Astrocyte of the spinal cord (primary cell): ENCODE measurements around the gene MRM1.
A peak's percentile ranks its signal among the peaks of the same experiment; 100 is the strongest.

Experiments
- DNase-seq: peaks from one replicate; pipeline ENCODE4 v3.0.0; 2011; ENCODE audit warnings: low read depth, low spot score
- H3K4me3 ChIP-seq: 2 replicates; pipeline ENCODE4 v1.5.1; 2011; ENCODE audit warnings: low read depth, mild to moderate bottlenecking, low read length, moderate library complexity
- CTCF ChIP-seq: IDR thresholded peaks from 2 replicates; pipeline ENCODE4 v1.5.1; 2012; ENCODE audit warnings: low read depth, mild to moderate bottlenecking, low read length, inconsistent platforms
- in situ Hi-C: cut with HindIII; loops from 2 replicates; pipeline ENCODE4 v1.10.0; 2017; ENCODE audit warnings: low sequenced_read_pairs

MRM1 gene

GRCh38 chr17:36628576-36628975 is 27.2 kb downstream of the MRM1 start:
- in situ Hi-C loops = no loop called here
- no peak for TF ChIP-seq CTCF
- no peak for DNase-seq
- H3K4me3 ChIP-seq = no peak overlapping the region

- in situ Hi-C loops = no loop called here
- peak; percentile 51 for DNase-seq
- H3K4me3 ChIP-seq = no peak overlapping the region
- TF ChIP-seq CTCF = peak; percentile 96
Observed at GRCh38 chr17:36629252-36629847, 28.0 kb downstream of the MRM1 start.

GRCh38 chr17:36629970-36630502 is 28.7 kb downstream of the MRM1 start:
- H3K4me3 ChIP-seq = no peak overlapping the region
- in situ Hi-C loops = no loop called here
- DNase-seq = no peak
- no peak for TF ChIP-seq CTCF

- DNase-seq = no peak
- no peak for TF ChIP-seq CTCF
- in situ Hi-C loops = no loop called here
- H3K4me3 ChIP-seq = no peak overlapping the region
Observed at GRCh38 chr17:36631022-36631421, 29.6 kb downstream of the MRM1 start.

GRCh38 chr17:36632916-36633771 is 31.8 kb downstream of the MRM1 start:
- no peak for TF ChIP-seq CTCF

GRCh38 chr17:36640346-36640745 is 39.0 kb downstream of the MRM1 start:
- no peak overlapping the region for H3K4me3 ChIP-seq
- in situ Hi-C loops = no loop called here
- no peak for TF ChIP-seq CTCF
- DNase-seq = no peak

More at GRCh38 chr17:36632916-36633771, 31.8 kb downstream of the MRM1 start:
- no peak for DNase-seq
- no peak overlapping the region for H3K4me3 ChIP-seq
- in situ Hi-C loops = no loop called here
